LHCN-M2 (cell line): Measurements from ENCODE around the gene THRA. TPM values are rescaled to one million over a fixed set of nuclear protein-coding genes. Genes with fewer than 3 reads are reported as not detected.

Experiments used
- DNase-seq: peaks from one replicate; pipeline ENCODE4 v3.0.0-alpha.2; 2012; ENCODE audit warnings: low read depth
- total RNA-seq: library from RNA; depleted of rRNA; stranded (reverse); fragments of >200 nt; gene quantifications from 2 replicates; pipeline ENCODE4 v1.2.3, GENCODE V29; 2014

THRA gene
- total RNA-seq, 1 experiment from 2014 or later, result 32.5 TPM

DNA sequence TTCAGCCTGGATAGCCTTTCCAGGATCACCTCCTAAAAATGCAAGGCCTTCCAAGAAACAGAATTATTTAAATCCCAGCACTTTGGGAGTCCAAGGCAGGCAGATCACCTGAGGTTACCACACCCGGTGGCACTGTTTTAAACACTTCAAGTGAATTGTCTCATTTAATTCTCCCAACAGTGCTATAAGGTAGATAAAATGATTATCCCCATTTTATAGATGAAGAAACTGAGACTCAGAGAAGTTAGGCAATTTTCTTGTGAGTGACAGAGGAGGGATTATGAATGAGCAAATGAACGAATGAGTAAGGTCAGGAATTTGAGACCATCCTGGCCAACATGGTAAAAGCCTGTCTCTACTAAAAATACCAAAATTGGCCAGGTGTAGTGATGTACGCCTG, 16.8 kb downstream of the THRA start:
- DNase-seq, result no peak

DNA sequence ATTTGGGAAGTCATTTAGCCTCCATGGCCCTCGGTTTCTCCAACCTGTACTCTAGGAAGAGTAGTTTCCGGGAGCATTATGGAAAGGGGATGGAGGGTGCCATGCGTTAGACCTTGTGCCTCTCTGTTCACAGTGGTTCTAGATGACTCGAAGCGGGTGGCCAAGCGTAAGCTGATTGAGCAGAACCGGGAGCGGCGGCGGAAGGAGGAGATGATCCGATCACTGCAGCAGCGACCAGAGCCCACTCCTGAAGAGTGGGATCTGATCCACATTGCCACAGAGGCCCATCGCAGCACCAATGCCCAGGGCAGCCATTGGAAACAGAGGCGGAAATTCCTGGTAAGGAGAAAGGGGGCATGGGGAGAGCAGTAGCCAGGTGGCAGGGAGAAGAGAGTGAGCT, 21.7 kb downstream of the THRA start:
- DNase-seq, result no peak

DNA sequence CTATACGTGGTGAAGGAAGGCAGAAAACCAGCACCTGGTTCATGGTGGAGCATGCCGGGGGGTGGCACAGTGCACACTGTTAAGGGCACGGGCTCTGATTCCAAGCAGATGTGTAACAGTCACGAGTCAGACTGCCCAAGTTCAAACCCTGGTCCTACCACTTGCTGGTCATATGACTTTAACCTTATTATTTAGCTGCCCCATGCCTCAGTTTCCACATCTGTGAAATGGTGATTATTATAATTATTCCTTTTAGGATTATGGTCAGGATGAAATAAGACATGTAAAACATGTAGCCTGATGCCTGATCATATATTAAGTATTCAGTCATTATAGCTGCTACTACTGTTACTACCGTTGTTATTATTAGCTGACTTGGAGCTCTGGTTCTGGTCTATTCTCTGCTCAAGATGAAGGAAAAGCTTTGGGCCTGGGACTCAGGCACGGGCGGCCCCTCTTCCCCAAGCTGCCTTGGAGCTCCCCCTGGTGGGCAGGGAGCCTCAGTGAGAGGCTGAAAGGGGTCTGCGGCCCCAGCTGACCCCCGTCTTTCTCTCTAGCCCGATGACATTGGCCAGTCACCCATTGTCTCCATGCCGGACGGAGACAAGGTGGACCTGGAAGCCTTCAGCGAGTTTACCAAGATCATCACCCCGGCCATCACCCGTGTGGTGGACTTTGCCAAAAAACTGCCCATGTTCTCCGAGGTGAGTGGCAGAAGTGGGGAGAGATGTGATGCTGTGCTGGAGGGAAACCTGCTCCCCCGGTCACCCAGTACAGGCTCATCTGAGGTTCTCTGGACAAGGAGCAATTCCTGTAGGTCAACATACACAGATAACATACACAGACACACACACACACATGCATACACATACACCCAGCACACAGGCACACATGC, 23.6 kb downstream of the THRA start:
- no peak for DNase-seq

DNA sequence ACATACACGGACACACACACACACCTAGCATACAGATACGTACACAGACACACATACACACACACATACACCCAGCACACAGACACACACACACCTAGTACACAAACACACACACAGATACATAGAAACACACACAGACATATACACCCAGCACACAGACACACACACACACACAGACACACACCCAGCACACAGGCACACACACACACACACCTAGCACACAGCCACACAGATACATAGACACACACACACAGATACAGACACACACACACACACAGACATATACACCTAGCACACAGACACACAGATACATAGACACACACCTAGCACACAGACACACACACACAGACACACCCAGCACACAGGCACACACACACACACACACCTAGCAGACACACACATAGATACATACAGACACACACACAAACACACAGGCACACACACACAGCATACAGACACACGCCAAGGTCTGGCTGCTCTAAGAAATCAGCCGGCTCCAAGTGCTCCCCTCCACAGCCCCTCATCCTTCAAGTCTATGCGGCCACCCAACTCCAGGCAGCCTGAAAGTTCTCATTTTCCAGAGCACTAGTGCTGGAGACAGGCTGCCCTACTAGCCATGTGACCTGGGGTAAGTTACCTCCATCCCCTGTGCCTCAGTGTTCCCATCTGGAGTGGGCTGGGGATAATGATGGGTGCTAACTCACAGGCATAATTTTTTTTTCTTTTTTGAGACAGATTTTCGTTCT, 24.5 kb downstream of the THRA start:
- DNase-seq, result no peak

DNA sequence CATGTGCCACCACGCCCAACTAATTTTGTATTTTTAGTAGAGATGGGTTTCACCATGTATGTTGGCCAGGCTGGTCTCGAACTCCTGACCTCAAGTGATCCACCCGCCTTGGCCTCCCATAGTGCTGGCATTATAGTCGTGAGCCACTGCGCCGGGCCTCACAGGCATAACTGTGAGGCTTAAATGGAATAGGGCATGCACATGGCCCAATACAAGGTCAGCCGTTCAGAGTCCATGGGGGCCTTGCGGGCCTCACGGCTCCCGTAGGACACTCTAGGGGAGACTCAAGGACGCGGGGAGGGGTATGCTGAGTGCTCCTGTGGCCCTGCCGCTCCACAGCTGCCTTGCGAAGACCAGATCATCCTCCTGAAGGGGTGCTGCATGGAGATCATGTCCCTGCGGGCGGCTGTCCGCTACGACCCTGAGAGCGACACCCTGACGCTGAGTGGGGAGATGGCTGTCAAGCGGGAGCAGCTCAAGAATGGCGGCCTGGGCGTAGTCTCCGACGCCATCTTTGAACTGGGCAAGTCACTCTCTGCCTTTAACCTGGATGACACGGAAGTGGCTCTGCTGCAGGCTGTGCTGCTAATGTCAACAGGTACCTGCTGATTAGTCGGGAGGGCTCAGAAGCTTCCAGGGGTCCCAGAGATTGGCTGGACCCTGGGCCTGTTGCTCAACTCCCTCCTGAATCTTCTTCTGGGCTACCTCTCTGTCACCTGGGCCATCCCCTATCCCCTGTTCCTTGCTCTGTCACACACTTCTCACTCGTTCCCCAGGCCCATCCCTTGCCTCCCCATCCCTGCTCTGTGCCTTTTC, 25.3 kb downstream of the THRA start:
- no peak for DNase-seq

DNA sequence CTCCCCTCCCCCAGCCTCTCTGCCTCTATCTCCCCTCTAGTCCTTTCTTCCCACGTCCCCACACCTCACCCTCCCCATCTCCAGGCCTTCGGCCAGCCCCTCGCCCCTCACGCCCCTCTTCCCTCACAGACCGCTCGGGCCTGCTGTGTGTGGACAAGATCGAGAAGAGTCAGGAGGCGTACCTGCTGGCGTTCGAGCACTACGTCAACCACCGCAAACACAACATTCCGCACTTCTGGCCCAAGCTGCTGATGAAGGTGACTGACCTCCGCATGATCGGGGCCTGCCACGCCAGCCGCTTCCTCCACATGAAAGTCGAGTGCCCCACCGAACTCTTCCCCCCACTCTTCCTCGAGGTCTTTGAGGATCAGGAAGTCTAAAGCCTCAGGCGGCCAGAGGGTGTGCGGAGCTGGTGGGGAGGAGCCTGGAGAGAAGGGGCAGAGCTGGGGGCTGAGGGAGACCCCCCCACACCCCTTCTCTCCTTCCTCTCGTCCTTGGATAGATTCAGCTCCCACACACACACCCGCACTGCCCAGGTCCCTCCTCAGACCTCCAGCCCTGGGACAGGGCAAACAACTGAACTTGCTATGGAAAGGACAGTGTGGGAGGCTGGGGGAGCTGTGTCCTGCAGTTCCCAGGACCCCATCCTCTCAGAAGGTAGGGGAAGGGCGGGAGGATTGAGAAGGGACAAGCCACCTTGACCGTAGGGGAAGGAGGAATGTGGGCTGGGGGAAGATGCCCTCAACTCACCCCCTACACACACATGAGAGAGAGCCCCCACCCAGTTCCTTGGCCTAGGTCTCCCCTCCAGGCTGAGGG, 26.5 kb downstream of the THRA start:
- DNase-seq, result no peak

DNA sequence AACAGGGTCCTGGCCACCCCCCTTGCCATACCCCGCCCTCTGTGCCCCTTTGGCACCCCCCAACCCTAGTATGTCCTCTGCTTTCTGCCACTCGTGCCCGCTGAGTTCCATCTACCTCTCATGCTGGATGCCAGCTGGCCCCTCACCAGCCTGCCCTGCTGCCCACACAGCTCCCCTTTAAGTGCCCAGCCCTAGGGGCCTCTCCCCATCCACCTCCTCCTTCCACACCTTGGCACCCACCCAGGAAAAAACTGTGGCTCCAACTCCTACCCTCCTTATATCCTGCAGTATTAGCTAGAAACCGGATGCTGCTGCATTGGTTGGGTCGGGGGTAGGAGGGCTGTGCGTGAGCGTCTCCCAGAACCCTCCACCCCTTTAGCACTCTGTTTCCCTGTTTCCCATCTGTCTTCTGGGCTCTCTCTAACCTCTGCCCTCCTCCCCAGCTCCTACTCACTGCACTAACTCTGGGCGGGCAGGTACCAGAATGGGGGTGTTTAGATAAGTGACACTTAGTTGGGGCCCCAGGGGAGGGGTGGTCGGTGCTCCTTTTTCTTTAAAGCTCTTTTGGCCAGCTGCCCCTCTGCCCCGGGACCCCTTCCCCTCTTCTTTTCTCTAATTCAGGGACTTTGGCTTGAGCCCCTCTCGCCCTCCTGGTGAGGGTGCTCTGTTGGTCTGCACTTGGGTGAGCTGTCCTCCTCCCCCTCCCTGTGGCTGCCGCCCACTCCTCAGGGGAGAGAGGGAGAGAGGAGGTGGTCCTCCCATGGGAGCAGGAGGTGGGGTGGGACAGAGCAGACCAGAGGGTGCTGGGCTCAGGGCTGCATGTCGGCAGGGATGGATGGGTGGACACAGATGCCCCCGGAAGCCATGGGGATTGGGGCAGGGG, 27.7 kb downstream of the THRA start:
- no peak for DNase-seq

DNA sequence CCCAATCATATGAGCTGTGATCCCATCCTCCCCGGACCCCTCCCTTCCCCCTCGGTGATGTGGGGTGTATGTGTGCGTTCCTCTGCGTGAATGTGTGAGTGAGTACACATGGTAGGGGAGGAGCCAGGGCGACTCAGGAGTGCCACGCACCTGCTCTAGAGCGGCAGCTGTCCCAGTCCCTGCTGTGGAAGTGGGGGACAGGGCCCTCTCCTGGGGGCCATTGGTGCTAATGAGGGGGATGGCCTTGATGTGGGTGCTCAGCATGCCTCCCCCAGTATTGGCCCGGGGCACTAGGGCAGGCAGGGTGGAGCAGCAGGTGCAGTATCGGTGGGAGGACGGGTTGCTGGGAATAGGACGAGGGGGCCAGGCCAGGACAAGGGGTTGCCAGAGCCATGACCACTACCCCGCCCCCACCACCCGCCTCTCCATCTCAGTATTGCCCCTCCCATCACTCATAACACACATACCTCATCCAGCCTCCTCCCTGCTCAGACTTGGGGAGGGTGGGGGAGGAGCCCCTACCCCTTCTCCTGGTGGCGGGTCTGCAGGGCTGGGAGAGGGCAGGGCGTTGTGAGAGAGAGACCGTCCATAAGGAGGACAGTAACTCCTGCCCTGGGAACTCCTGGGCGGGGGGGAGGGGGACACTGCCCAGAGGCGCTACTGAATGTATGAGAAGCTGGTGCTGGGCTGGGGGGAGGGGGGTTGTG, 29.1 kb downstream of the THRA start:
- DNase-seq, result no peak

DNA sequence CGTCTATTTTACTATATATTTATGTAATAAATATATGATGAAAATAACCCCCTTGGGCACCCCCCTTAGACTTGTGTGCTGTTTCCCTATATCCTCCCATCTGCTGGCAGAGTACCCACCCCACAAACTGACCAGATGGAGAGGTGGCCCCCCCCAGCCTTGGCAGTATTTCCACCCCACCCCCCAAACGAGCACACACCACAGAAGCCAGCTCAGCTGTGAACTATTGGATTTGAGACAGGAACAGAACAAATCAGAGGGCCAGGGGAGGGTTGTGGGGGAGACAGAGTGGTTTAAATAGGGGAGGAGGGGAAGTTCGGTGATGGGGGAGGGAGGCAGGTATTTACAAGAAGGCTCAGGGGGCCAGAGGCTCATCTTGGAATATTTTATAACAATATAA, 29.8 kb downstream of the THRA start:
- no peak for DNase-seq

DNA sequence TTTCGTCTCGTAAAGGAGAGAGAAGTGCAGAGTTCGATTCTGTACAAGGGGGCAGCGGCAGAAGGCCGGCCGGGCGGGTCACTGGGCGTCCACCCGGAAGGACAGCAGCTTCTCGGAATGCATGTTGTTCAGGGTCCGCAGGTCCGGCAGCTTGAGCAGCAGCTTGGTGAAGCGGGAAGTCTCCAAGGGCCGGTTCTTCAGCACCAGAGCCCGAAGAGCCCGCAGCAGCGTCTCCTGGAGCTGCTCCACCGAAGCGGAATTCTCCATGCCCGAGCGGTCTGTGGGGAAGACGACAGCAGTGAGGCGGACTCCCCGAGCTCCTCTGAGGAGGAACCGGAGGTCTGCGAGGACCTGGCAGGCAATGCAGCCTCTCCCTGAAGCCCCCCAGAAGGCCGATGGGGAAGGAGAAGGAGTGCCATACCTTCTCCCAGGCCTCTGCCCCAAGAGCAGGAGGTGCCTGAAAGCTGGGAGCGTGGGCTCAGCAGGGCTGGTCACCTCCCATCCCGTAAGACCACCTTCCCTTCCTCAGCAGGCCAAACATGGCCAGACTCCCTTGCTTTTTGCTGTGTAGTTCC, 30.3 kb downstream of the THRA start:
- DNase-seq, result no peak

DNA sequence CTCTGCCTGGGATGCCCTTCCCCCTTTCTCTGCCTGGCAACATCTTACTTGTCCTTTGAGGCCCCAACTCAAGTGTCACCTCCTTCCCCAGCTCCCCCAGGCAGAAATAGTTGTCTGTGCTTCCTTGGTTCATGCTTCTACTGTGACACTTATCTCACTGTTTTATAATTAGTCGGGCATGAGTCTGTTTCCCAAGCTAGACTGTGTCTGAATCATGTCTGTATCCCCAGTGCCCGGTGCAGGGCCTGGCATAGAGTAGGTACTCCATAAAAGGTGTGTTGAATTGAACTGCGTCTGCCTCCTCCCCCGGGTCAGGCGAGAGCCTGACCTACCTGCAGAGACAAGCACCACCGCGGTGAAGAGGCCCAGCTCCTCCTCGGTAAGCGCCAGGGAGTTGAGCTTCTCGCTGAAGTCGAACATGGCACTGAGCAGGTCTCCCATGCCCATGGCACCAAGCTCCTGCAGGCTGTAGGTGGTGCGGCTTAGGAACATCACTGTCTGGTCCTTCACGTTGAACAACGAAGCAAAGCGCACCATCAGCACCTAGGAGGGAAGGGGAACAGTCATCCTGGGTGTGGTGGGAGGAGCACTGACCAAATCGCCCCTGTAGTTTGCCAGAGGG, 30.9 kb downstream of the THRA start:
- DNase-seq, result no peak

DNA sequence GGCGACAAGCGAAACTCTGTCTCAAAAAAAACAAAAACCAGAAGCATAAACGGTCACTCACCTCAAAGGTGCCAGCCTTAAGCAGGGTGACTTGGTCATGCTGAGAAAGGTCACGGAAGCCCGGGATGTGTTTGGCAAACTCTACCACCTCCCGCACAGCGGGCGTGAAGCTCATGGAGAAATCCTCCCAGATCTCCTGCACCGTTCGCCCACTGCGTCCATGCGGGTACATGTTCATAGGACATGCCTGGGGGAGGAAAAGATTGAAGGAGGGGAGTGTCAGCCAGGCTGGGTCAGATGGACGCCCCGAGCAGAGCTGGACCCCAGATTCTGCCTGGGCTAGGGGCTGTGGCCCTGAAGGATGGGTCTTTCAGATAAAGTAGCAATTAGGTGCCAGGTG, 32.1 kb downstream of the THRA start:
- no peak for DNase-seq

DNA sequence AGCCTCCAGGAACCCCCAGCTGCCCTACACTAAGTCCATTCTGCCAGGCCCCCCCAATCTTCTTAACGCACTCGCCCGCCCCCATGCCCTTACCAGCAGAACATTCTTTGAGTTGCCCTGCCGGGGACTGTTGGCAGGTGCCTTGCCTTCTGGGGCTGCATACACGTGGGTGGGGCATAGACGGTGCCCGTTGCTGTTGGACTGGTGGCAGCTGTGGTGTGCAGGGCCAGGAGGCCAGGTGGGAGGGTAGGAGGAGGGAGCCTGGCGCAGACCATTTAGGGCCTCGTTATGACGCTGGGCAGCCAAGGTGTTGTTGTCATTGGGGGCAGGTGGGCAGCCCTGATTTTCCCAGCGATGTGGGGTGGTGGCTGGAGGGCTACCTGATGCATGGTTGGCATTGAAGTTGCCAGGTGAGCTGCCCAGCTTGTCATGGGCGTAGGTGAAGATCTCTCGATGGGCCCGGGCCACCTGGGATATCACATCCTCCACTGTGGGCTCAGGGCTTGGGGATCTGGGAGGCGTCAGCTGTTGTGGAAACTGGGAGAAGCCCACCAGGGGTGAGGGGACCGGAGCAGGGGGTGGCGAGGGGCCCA, 32.7 kb downstream of the THRA start:
- no peak for DNase-seq

DNA sequence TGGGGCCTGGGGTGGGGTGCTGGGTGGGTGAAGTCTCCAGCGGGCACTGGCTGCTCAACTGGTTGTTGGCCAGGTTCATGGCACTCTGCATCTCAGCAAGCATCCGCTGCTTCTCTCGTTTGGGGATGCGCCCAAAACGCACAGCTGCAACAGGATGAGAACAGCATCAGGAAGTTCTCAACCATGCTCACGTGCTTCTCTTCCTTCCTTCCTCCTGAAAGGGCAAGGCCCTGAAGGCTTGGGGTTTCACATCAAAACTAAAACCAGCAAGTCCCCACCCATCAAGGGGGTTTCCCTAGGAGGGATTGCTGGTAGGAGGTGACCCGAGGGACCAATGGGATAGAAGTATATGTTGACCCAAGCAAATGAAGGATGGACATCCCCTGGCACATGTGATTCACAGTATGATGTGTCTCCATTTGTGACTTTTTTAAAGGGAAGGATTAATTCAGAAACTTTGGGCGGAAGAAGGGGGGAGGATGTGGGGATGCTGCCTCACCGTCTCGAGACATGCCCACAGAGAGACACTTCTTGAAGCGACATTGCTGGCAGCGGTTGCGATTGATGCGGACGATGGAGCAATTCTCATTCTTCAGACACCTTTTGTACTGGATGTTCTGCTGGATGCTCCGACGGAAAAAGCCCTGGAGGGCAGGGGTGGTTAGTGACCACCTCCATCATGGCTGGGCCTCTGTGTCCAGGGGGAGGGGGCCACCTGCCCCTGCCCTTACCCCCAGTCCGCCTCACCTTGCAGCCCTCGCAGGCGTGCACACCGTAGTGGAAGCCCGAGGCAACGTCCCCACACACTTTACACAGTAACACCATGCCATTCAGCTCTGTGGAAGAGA, 33.4 kb downstream of the THRA start:
- no peak for DNase-seq

DNA sequence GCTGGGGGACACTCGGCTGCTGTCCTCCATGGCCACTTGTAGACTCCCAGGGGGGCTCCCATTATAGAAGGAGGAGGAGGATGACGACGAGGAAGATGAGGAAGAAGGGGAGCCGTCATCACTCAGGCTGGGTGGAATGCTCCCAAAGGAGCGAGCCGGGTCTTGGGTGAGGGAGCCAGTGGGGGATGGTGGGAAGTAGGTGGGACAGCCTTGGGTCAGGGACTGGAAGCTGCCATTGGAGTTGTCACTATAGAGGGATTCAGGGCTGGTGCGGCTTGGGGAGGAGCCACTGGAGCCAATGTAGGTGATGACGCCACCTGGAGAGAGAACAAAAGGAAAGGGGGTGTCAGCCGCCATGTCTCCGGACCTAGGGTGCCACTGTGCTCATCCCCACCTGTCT, 34.3 kb downstream of the THRA start:
- DNase-seq, result no peak

DNA sequence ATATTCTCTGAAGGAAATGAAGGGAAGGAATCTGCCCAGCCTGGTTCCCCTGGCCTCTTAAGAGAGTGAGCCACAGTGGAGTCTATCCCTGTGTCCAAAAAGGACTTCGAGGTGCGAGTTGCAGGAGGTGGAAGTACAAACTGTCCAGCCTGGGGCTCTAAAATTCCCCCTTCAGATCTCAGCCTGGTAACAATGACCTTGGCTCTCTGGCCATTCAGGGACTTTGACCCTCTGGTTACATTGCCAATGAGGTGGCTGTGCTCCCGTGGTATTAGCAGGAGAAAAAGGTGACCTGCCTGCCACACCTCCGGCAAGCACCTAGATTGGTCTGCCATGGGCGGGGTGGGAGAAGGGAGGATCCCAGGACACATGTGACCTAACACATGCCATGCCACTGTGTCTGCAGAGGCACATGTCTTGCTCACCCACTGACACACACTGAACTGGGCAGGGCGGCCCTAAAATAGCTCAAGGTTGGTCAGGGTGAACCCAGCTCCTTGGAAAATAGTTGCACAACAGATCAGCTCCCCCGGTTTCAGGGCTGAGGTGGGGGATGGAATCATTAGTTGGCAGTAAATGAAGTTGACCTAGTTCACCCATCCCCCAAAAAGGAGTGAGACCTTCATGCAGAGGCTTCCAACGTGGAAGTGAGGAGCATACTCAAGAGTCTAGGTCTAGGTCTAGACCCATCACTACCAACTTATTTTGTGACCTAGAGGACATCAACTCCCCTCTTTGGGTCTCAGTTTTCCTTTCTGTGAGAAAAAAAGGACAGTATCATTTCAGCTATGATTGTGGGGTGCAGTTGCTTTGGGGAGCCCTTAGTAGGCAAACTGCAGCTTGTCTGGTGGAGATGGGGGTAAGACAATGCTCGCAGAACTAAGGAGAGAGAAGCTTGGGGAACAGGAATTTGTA, 35.4 kb downstream of the THRA start:
- DNase-seq, result peak; percentile 83
